HepG2 (cell line): ENCODE results near the gene NCR3LG1. TPM values are rescaled to one million over a fixed set of nuclear protein-coding genes. Genes with fewer than 3 reads are reported as not detected.

ENCODE experiments used
- ARNTL ChIP-seq: sonication (generic); formaldehyde crosslinking; IDR thresholded peaks from 2 replicates; pipeline ENCODE4 v1.4.0; 2020; ENCODE audit warnings: mild to moderate bottlenecking, missing genetic modification reagents
- FOXO1 ChIP-seq: sonication (generic); formaldehyde crosslinking; IDR thresholded peaks from 2 replicates; pipeline ENCODE4 v1.4.0; 2020; ENCODE audit warnings: missing genetic modification reagents
- HNRNPLL ChIP-seq: fragments of 200-400 bp; formaldehyde crosslinking; IDR thresholded peaks from 2 replicates; pipeline ENCODE4 v1.6.1; 2017; ENCODE audit warnings: mild to moderate bottlenecking, low read depth, low read length; ENCODE audit not compliant: poor library complexity, severe bottlenecking
- NFATC3 ChIP-seq: sonication (generic); formaldehyde crosslinking; IDR thresholded peaks from 2 replicates; pipeline ENCODE4 v1.5.1; 2020; ENCODE audit warnings: mild to moderate bottlenecking, missing genetic modification reagents
- RNF219 ChIP-seq: sonication (generic); formaldehyde crosslinking; IDR thresholded peaks from 2 replicates; pipeline ENCODE4 v1.5.0; 2020; ENCODE audit warnings: mild to moderate bottlenecking, missing genetic modification reagents
- SRF ChIP-seq: IDR thresholded peaks from 2 replicates; pipeline ENCODE4 v1.6.1; 2011; ENCODE audit warnings: mild to moderate bottlenecking, low read depth, low read length, moderate library complexity
- TBL1XR1 ChIP-seq: fragments of 150-350 bp; IDR thresholded peaks from 2 replicates; pipeline ENCODE4 v1.6.1; 2014; ENCODE audit warnings: borderline replicate concordance, low read length; ENCODE audit not compliant: partially characterized antibody
- ZNF207 ChIP-seq: fragments of 450-650 bp; IDR thresholded peaks from 2 replicates; pipeline ENCODE4 v1.6.1; 2016; ENCODE audit warnings: antibody characterized with exemption, borderline replicate concordance
- ZNF253 ChIP-seq: sonication (generic); formaldehyde crosslinking; IDR thresholded peaks from 2 replicates; pipeline ENCODE4 v1.8.0; 2022; ENCODE audit warnings: mild to moderate bottlenecking, missing genetic modification reagents, borderline replicate concordance
- ZNF891 ChIP-seq: sonication (generic); formaldehyde crosslinking; IDR thresholded peaks from 2 replicates; pipeline ENCODE4 v1.5.0; 2020; ENCODE audit warnings: mild to moderate bottlenecking, missing genetic modification reagents
- polyA plus RNA-seq, 8 experiments: library from polyadenylated mRNA; depleted of rRNA in 3 of 8; stranded (reverse) in 7 of 8; unstranded in 1 of 8; fragments of >200 nt; fragmentation: Illumina TruSeq in 4 of 8; extraction: Trizol in 4 of 8; gene quantifications; 2 replicates each; pipeline versions ENCODE4 v1.2.1 to v1.2.3, GENCODE V29; 2011 to 2016; ENCODE audit warnings: low read depth in 4 of 8, missing spikeins in 1 of 8, mixed read lengths in 1 of 8; ENCODE audit not compliant: insufficient read depth in 1 of 8
- total RNA-seq, 5 experiments: library from RNA; depleted of rRNA; stranded (reverse); fragments of >200 nt; fragmentation: Illumina TruSeq; extraction: Trizol; gene quantifications; 2 replicates each; pipeline ENCODE4 v1.2.3, GENCODE V29; 2016; ENCODE audit warnings: low read depth in 1 of 5
- TF ChIP-seq, protein P1 (sequence below): sonication (generic); formaldehyde crosslinking; conservative IDR thresholded peaks from 2 replicates; pipeline ENCODE4 v1.8.0; 2022; ENCODE audit warnings: low read depth, missing genetic modification reagents

NCR3LG1 gene
- total and polyA plus RNA-seq, 2 of the 13 experiments (the other 11 are each of a cell fraction or from before 2014, with no cell fraction given) = 16.1 to 25.1 TPM

DNA sequence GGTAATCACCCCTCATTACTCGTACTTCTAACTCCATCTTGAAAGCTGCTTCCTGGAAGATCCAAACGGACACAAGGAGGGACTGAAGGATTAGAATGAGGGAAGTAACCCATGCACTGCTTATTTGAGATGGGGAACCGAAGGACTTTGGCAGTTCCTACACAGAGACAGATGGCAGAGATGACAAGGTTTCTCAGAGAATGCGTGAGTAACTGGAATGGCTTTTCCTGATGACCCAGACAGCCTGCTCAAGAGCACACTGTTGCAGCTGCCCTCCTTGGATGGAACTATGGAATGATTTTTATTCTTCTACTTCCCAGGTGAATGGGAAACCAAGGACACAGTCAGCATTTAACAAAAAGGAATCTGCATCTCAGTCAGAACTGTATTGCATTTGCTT, 29.6 kb downstream of the NCR3LG1 start (continued):
- TF ChIP-seq RNF219 (CRISPR knock-in tag) (no peak), ZNF207 (no peak), ARNTL (CRISPR knock-in tag) (no peak), NFATC3 (CRISPR knock-in tag) (no peak), HNRNPLL (no peak), ZNF891 (CRISPR knock-in tag) (no peak), FOXO1 (CRISPR knock-in tag) (no peak), TBL1XR1 (no peak), ZNF253 (no peak), SRF (no peak)
- TF ChIP-seq, protein P1, sequence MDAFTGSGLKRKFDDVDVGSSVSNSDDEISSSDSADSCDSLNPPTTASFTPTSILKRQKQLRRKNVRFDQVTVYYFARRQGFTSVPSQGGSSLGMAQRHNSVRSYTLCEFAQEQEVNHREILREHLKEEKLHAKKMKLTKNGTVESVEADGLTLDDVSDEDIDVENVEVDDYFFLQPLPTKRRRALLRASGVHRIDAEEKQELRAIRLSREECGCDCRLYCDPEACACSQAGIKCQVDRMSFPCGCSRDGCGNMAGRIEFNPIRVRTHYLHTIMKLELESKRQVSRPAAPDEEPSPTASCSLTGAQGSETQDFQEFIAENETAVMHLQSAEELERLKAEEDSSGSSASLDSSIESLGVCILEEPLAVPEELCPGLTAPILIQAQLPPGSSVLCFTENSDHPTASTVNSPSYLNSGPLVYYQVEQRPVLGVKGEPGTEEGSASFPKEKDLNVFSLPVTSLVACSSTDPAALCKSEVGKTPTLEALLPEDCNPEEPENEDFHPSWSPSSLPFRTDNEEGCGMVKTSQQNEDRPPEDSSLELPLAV (CRISPR knock-in tag) = no peak
- TF ChIP-seq, all 625 proteins: peak for 0
